GM10847 (cell line): ENCODE data around the gene PIP4K2A.
A peak's percentile ranks its signal among the peaks of the same experiment; 100 is the strongest.

ENCODE experiments used
- POLR2A ChIP-seq: IDR thresholded peaks from 2 replicates; pipeline ENCODE4 v1.6.1; 2011; ENCODE audit not compliant: insufficient read length; ENCODE audit errors: extremely low read depth

The PIP4K2A gene

DNA sequence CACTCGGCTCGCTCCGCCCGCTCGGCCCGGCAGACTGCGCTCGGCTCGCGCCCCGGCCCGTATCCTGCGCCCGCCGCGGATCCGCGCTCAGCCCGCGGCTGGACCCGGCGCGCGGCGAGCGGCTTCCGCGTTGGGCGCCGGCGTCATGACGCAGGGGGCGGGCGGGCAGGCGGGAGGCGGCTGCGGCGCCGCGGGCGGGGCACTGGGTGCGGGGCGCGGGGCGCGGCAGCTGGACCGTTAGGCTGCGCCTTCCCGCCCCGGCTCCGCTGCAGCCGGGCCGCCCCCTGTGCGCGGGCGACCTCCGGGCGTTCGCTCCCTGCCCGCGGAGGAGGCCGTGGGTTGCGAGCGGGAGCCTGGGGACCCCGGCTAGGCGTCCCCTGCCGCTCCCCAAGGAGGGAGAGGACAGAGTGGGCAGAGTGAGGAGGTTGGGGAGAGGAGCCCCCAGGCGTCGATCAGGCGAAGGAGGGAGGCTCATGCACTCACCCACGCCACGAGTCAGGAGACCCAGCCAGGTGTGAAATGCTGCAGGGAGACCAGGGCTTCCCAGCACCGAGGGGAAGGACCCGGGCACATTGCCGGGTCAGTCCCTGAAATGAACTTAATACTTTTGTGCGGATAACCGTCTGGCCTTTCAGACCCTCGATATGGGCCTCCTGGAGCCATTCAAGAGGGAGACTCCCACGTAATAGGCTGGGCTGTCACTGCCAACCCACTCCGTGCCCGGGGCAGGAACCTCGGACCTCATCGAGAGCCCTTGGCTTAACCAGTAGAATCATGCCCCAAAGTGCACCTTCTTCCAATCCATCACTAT lies at the start of gene PIP4K2A:
Gene PIP4K2A (minus strand): TSS at position 100 of the 811 bp plus-strand sequence. CDS start 252 bp downstream, outside the sequence.
- TF ChIP-seq POLR2A, result peak; percentile 92

GRCh38 chr10:22761569-22762220 lies 47.3 kb upstream of the PIP4K2A start:
- no peak for TF ChIP-seq POLR2A

GRCh38 chr10:22760025-22760424 lies 45.6 kb upstream of the PIP4K2A start:
- no peak for TF ChIP-seq POLR2A

- TF ChIP-seq POLR2A, result no peak
These were observed 44.5 kb upstream of the PIP4K2A start for GRCh38 chr10:22758867-22759266.

GRCh38 chr10:22754296-22754695 lies 39.9 kb upstream of the PIP4K2A start:
- no peak for TF ChIP-seq POLR2A

DNA sequence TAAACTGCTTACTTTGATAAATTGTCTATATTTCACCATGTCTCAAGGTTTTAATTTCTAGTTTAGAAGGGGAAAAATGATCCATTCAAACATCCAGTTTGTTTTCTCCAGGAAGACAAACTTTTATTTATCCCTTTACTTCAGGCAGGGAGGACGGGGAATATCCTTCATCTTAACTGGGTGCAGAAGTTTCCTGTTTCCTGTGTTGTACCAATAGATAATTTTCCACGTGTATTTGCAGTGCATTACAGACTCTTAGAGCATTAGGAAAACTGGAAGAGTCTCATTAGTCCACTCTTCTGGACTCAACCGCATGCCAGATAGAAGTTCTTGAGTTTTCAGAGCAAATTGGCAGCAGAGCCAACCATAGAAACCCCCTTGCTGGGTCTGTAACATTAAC lies 39.4 kb upstream of the PIP4K2A start:
- no peak for TF ChIP-seq POLR2A

GRCh38 chr10:22752272-22752889 lies 38.0 kb upstream of the PIP4K2A start:
- TF ChIP-seq POLR2A, result no peak

- no peak for TF ChIP-seq POLR2A
These were observed 35.8 kb upstream of the PIP4K2A start for GRCh38 chr10:22750131-22750530.

DNA sequence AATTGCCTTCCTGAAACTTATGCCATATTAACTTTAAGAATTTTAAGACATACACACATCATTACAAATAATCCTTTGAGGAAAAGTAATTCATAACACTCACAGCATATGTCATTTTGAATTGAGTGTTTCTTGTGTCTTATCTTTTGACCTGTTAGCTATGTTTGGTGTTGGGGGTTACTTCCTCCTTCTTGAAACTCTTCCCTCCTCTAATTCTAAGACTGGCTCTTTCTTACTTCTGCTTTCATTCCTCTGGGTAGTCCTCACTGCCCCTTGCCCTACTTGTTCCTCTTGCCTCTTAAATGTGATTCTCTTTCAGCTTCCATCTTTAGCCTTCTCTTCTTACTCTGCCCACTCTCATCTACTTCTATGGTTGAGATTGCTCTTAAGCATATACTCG lies 28.3 kb upstream of the PIP4K2A start:
- no peak for TF ChIP-seq POLR2A

GRCh38 chr10:22740180-22740579 lies 25.8 kb upstream of the PIP4K2A start:
- TF ChIP-seq POLR2A, result no peak

DNA sequence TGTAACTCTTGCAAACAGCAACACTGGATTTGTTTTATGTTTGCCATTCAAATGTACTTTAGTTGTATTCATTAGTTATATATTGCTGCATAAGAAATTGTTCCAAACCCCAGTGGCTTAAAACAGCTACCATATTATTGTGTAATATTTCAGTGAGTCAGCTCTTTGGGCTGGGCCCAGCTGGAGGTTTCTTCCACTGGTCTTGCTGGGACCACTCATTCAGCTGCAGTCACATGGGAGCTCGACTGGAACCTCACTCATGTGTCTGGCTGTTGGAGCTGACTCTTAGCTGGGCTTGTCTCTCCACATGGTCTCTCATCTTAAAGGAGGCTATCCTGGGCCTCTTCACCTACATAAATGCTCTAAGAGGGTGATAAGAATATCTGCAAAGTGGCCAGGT lies 23.2 kb upstream of the PIP4K2A start:
- TF ChIP-seq POLR2A, result no peak

DNA sequence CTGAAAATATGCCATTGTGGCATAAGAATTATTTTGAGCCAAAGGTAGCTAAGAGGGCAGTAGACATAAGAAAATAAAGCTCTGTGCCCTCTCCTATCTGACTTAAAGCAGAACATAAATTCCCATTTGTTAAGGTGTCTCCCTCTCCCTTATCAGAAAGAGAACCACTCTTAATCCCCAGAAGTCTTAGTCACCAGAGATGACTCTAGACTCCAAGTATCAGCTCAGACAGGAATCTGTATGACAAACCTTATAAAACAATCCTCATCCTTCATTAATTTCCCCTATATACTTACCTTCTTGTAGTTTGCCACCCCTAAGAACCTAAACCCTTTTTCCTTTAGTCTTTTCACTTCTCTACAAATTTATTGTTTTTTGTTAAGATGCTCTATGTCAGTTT lies 21.8 kb upstream of the PIP4K2A start:
- TF ChIP-seq POLR2A, result no peak

GRCh38 chr10:22733992-22734391 lies 19.6 kb upstream of the PIP4K2A start:
- TF ChIP-seq POLR2A, result no peak

GRCh38 chr10:22727663-22728062 lies 13.3 kb upstream of the PIP4K2A start:
- no peak for TF ChIP-seq POLR2A

GRCh38 chr10:22727112-22727511 lies 12.7 kb upstream of the PIP4K2A start:
- no peak for TF ChIP-seq POLR2A

- no peak for TF ChIP-seq POLR2A
These were observed 10.4 kb upstream of the PIP4K2A start for GRCh38 chr10:22724773-22725172.
